K562 (cell line): ENCODE measurements around the gene SLC25A21. TPM values are rescaled to one million over a fixed set of nuclear protein-coding genes. Genes with fewer than 3 reads are reported as not detected.

ENCODE experiments used
- ATAC-seq: fragments of 200-7000 bp; cut with Tn5 transposase; 3 replicates; pipeline ENCODE4 v1.9.1; 2020; ENCODE audit warnings: moderate library complexity
- BruUV-seq: library from RNA; stranded (reverse); fragments of 400-500 nt; replicated peaks from 2 replicates; lab custom pipeline; 2021; lab: Mats Ljungman, UMichigan
- CTCF ChIA-PET: fragments of 300-600 bp; formaldehyde crosslinking; extraction: SDS; loops from one replicate; lab custom pipeline; 2021; ENCODE audit warnings: low intra/inter-chr PET ratio; lab: Yijun Ruan, JAX
- POLR2A ChIA-PET: fragments of 300-600, 350-650 bp; sonication (Branson Sonifier 250); formaldehyde crosslinking; extraction: SDS; loops from one replicate; lab custom pipeline; 2021; ENCODE audit warnings: antibody characterized with exemption, inconsistent platforms; lab: Yijun Ruan, JAX
- DNase-seq, 4 experiments: peaks; one replicate each; pipeline versions ENCODE4 v3.0.0 to v3.0.0-alpha.2; 2011 to 2018; ENCODE audit warnings: low spot score in 3 of 4, mixed read lengths in 3 of 4; ENCODE audit errors: extremely low read depth in 1 of 4
- FAIRE-seq: peaks from 2 replicates; lab custom pipeline; 2011; peaks lifted over from hg19 to GRCh38; lab: Jason Lieb, UNC
- H2AFZ ChIP-seq: 2 replicates; pipeline ENCODE4 v1.6.0; 2011; ENCODE audit warnings: low read depth, low read length, control low read depth, inconsistent platforms
- H3K27ac ChIP-seq: fragments of 200-600 bp; 3 replicates; pipeline ENCODE4 v1.8.0; 2011; ENCODE audit warnings: low read depth, mild to moderate bottlenecking, control low read depth, inconsistent platforms, low read length, moderate library complexity, mixed read lengths; ENCODE audit errors: extremely low read depth
- H3K27me3 ChIP-seq, 2 experiments: fragments of 300-600 bp in 1 of 2; 2 replicates in 1 of 2; 3 replicates in 1 of 2; pipeline versions ENCODE4 v1.6.0 to v1.8.0; 2011; ENCODE audit warnings: inconsistent platforms in 2 of 2, low read length in 2 of 2, mild to moderate bottlenecking in 1 of 2, mixed read lengths in 1 of 2, moderate library complexity in 1 of 2; ENCODE audit not compliant: control insufficient read depth in 2 of 2, insufficient read depth in 2 of 2
- H3K36me3 ChIP-seq: fragments of 300-600 bp; 3 replicates; pipeline ENCODE4 v1.8.0; 2011; ENCODE audit warnings: mild to moderate bottlenecking, low read length, inconsistent platforms; ENCODE audit not compliant: control insufficient read depth, insufficient read depth
- H3K4me1 ChIP-seq, 2 experiments: fragments of 200-600 bp in 1 of 2; replicated peaks in 1 of 2; 2 replicates in 1 of 2; 3 replicates in 1 of 2; pipeline versions ENCODE4 v1.5.1 to v1.8.0; 2011; ENCODE audit warnings: inconsistent platforms in 2 of 2, low read length in 2 of 2, mild to moderate bottlenecking in 1 of 2, mixed read lengths in 1 of 2, moderate library complexity in 1 of 2; ENCODE audit not compliant: control insufficient read depth in 2 of 2, insufficient read depth in 2 of 2
- H3K4me2 ChIP-seq: 2 replicates; pipeline ENCODE4 v1.6.1; 2011; ENCODE audit warnings: low read length, control low read depth, inconsistent platforms, mixed read lengths; ENCODE audit not compliant: insufficient read depth
- H3K4me3 ChIP-seq: fragments of 200-600 bp; sonication (generic), shearing (Covaris generic); 2 replicates; pipeline ENCODE4 v1.5.1; 2016; ENCODE audit warnings: control low read depth, inconsistent platforms
- H3K79me2 ChIP-seq: fragments of 200-600 bp; 3 replicates; pipeline ENCODE4 v1.8.0; 2011; ENCODE audit warnings: low read length, inconsistent platforms; ENCODE audit not compliant: control insufficient read depth, insufficient read depth
- H3K9ac ChIP-seq, 2 experiments: 2 replicates each; pipeline versions ENCODE4 v1.6.0 to v1.6.1; 2011; ENCODE audit warnings: low read depth in 2 of 2, low read length in 2 of 2, control low read depth in 1 of 2, inconsistent platforms in 1 of 2, mild to moderate bottlenecking in 1 of 2, mixed read lengths in 1 of 2; ENCODE audit not compliant: insufficient read depth in 1 of 2
- H3K9me1 ChIP-seq: one replicate; pipeline ENCODE4 v1.6.0; 2011; ENCODE audit warnings: inconsistent platforms, mild to moderate bottlenecking, low read length, moderate library complexity; ENCODE audit not compliant: control insufficient read depth, insufficient read depth
- H3K9me3 ChIP-seq: replicated peaks from 2 replicates; pipeline ENCODE4 v1.5.1; 2011; ENCODE audit warnings: low read depth, low read length, inconsistent platforms; ENCODE audit not compliant: control insufficient read depth, insufficient read depth
- H4K20me1 ChIP-seq: replicated peaks from 2 replicates; pipeline ENCODE4 v1.6.1; 2011; ENCODE audit warnings: low read length, inconsistent platforms, mixed read lengths; ENCODE audit not compliant: control insufficient read depth, insufficient read depth
- DNMT1 ChIP-seq: fragments of 450-650 bp; IDR thresholded peaks from 2 replicates; pipeline ENCODE4 v1.6.1; 2016; ENCODE audit warnings: antibody characterized with exemption, mild to moderate bottlenecking
- FIP1L1 ChIP-seq: fragments of 200-400 bp; formaldehyde crosslinking; IDR thresholded peaks from 2 replicates; pipeline ENCODE4 v1.6.1; 2018; ENCODE audit warnings: mild to moderate bottlenecking, low read depth, low read length; ENCODE audit not compliant: poor library complexity, severe bottlenecking
- IRF9 ChIP-seq: fragments of 450-650 bp; IDR thresholded peaks from 2 replicates; pipeline ENCODE4 v1.6.1; 2016; ENCODE audit warnings: missing biosample characterization, missing genetic modification characterization
- KDM1A ChIP-seq, 2 experiments: fragments of 450-650 bp; IDR thresholded peaks; 2 replicates each; pipeline ENCODE4 v1.6.1; 2016; ENCODE audit warnings: mild to moderate bottlenecking in 2 of 2
- MTA1 ChIP-seq: fragments of 450-650 bp; IDR thresholded peaks from 2 replicates; pipeline ENCODE4 v1.6.1; 2017; ENCODE audit warnings: borderline replicate concordance
- PATZ1 ChIP-seq: fragments of 250-450 bp; sonication (Bioruptor Pico); IDR thresholded peaks from 2 replicates; pipeline ENCODE4 v1.5.0; 2020; ENCODE audit warnings: mild to moderate bottlenecking, borderline replicate concordance
- SETDB1 ChIP-seq: IDR thresholded peaks from one replicate; pipeline ENCODE4 v1.6.1; 2012; ENCODE audit warnings: low read length, control low read depth, inconsistent platforms
- SIX5 ChIP-seq, 2 experiments: IDR thresholded peaks; 2 replicates each; pipeline ENCODE4 v1.6.1; 2011; ENCODE audit warnings: low read length in 2 of 2, borderline replicate concordance in 1 of 2, low read depth in 1 of 2, mild to moderate bottlenecking in 1 of 2, moderate library complexity in 1 of 2; ENCODE audit not compliant: insufficient read depth in 1 of 2
- WHSC1 ChIP-seq: IDR thresholded peaks from one replicate; pipeline ENCODE4 v1.6.1; 2012; ENCODE audit warnings: low read length, control low read depth, inconsistent platforms
- XRCC5 ChIP-seq: fragments of 200-400 bp; formaldehyde crosslinking; IDR thresholded peaks from 2 replicates; pipeline ENCODE4 v1.6.1; 2017; ENCODE audit warnings: low read depth, mild to moderate bottlenecking, low read length
- ZNF140 ChIP-seq: fragments of 250-450 bp; sonication (Bioruptor Pico); IDR thresholded peaks from 2 replicates; pipeline ENCODE4 v1.8.0; 2021; ENCODE audit warnings: moderate library complexity, mild to moderate bottlenecking, inconsistent platforms
- ZNF197 ChIP-seq: fragments of 200-800 bp; sonication (Bioruptor generic); IDR thresholded peaks from 2 replicates; pipeline ENCODE4 v1.6.1; 2016; ENCODE audit warnings: low read depth, missing genetic modification characterization, missing compliant biosample characterization
- ZNF507 ChIP-seq: conservative IDR thresholded peaks from 2 replicates; pipeline ENCODE4 v1.6.1; 2017; ENCODE audit warnings: missing genetic modification characterization, missing compliant biosample characterization
- WGBS: fragments of 100-300 bp; shearing (Covaris generic); methylation state at CpG from one replicate; pipeline ENCODE4 v1.1.6; 2016; ENCODE audit warnings: low coverage, mixed read lengths; ENCODE audit not compliant: insufficient coverage; ENCODE audit errors: missing lambda C conversion rate; 5-methylcytosine and 5-hydroxymethylcytosine counted together
- in situ Hi-C: fragments of 300-500 bp; cut with MboI; formaldehyde crosslinking; loops from 4 replicates; pipeline ENCODE4 v1.15.0; 2018; ENCODE audit warnings: inconsistent platforms, mixed read lengths
- intact Hi-C: fragments of 100-400 bp; cut with micrococcal nuclease; formaldehyde crosslinking; loops from 2 replicates; pipeline ENCODE4 v1.14.2; 2022
- polyA plus RNA-seq, 8 experiments: library from polyadenylated mRNA; depleted of rRNA in 4 of 8; stranded (reverse) in 5 of 8; unstranded in 3 of 8; fragments of >200 nt; fragmentation: Nextera tagmentation in 2 of 8; fragmentation: Illumina TruSeq in 1 of 8; extraction: Ambion mirVana in 2 of 8; extraction: Trizol in 1 of 8; gene quantifications; 2 replicates each; pipeline versions ENCODE4 v1.2.1 to v1.2.3, GENCODE V29; 2011 to 2014; ENCODE audit warnings: inconsistent platforms in 1 of 8, missing spikeins in 1 of 8
- total RNA-seq, 7 experiments: library from RNA; depleted of rRNA in 6 of 7; stranded (reverse); fragments of >200 nt in 6 of 7; fragmentation: Illumina TruSeq in 2 of 7; extraction: Trizol in 2 of 7; gene quantifications; 2 replicates each; pipeline versions ENCODE4 v1.2.1 to v1.2.3, GENCODE V29; 2011 to 2021; ENCODE audit warnings: low replicate concordance in 1 of 7
- TF ChIP-seq, protein P1 (sequence below), 3 experiments: fragments of 200-800 bp in 1 of 3; fragments of 250-450 bp in 1 of 3; fragments of 450-650 bp in 1 of 3; sonication (Bioruptor Pico) in 1 of 3; sonication (Bioruptor generic) in 1 of 3; formaldehyde crosslinking in 1 of 3; IDR thresholded peaks; 2 replicates each; pipeline versions ENCODE4 v1.6.1 to v1.8.0; 2016 to 2022; ENCODE audit warnings: mild to moderate bottlenecking in 2 of 3, missing genetic modification characterization in 2 of 3, missing compliant biosample characterization in 1 of 3, moderate library complexity in 1 of 3

The SLC25A21 gene
- total and polyA plus RNA-seq, 9 of the 15 experiments (the other 6 are each of a cell fraction or from before 2014, with no cell fraction given), result 15.2 to 46.7 (median 28.7) TPM

DNA sequence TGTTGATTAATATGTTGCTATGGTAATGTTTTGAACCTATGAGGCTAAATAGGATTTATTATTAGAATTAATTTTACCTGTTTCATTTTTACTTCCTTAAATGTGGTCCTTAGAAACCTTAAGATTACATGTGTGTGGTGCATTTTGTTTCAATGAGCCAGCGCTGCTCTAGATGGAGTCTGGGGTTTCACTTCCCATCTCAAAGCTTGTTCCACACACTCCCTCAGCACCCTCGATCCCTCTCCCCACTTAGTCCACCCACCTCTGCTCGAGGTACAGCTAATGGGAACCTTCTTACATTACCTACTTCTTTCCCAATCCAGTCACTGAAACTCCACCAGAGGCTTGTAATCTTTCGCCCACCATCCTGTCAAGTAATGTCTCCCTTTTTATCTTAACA lies 305.5 kb downstream of the SLC25A21 start:
- CTCF ChIA-PET, result no interaction called here
- H4K20me1 ChIP-seq, result 0 out of 2 replicates have a peak, but pooled peaks cover 6% of the 10 kb centered on the region
- H3K27ac ChIP-seq, result no peak overlapping the region
- H2AFZ ChIP-seq, result no peak overlapping the region
- H3K4me1 ChIP-seq, result no peaks in the 10 kb centered on the region; a peak in 1 of 5 replicates
- no peak overlapping the region for H3K9ac ChIP-seq
- FAIRE-seq, result no peak
- 0 out of 3 replicates have a peak, but pooled peaks cover 6% of the 10 kb centered on the region for H3K36me3 ChIP-seq
- H3K79me2 ChIP-seq, result no peaks in the 10 kb centered on the region
- H3K27me3 ChIP-seq, result no peaks in the 10 kb centered on the region
- DNase-seq, result no peak
- H3K9me3 ChIP-seq, result no peaks in the 10 kb centered on the region
- in situ Hi-C loops (no loop called here), intact Hi-C loops (no loop called here)
- no peak overlapping the region for H3K4me2 ChIP-seq
- POLR2A ChIA-PET, result no interaction called here
- ATAC-seq, result no peak
- H3K4me3 ChIP-seq, result no peak overlapping the region
- peaks cover 3% of the 10 kb centered on the region for H3K9me1 ChIP-seq
- 71% methylated on average over 4 of the region's 4 CpGs for whole genome bisulfite sequencing
- no TSS peak for BruUV-seq
- no peak for TF ChIP-seq SIX5 (IDR thresholded peaks at IDR 0.05; ENCODE audit: borderline replicate concordance in 1 of 2, insufficient read depth in 1 of 2, low read depth in 1 of 2, low read length in 2 of 2)
- no peak for TF ChIP-seq SETDB1
- TF ChIP-seq KDM1A (IDR thresholded peaks at IDR 0.05), result no peak
- TF ChIP-seq DNMT1, result no peak
- no peak for TF ChIP-seq MTA1
- TF ChIP-seq ZNF140 (CRISPR knock-in tag), result no peak
- no peak for TF ChIP-seq PATZ1 (CRISPR knock-in tag)
- TF ChIP-seq ZNF197 (CRISPR knock-in tag), result no peak
- no peak for TF ChIP-seq FIP1L1
- no peak for TF ChIP-seq ZNF507
- TF ChIP-seq IRF9, result no peak
- TF ChIP-seq, protein P1, sequence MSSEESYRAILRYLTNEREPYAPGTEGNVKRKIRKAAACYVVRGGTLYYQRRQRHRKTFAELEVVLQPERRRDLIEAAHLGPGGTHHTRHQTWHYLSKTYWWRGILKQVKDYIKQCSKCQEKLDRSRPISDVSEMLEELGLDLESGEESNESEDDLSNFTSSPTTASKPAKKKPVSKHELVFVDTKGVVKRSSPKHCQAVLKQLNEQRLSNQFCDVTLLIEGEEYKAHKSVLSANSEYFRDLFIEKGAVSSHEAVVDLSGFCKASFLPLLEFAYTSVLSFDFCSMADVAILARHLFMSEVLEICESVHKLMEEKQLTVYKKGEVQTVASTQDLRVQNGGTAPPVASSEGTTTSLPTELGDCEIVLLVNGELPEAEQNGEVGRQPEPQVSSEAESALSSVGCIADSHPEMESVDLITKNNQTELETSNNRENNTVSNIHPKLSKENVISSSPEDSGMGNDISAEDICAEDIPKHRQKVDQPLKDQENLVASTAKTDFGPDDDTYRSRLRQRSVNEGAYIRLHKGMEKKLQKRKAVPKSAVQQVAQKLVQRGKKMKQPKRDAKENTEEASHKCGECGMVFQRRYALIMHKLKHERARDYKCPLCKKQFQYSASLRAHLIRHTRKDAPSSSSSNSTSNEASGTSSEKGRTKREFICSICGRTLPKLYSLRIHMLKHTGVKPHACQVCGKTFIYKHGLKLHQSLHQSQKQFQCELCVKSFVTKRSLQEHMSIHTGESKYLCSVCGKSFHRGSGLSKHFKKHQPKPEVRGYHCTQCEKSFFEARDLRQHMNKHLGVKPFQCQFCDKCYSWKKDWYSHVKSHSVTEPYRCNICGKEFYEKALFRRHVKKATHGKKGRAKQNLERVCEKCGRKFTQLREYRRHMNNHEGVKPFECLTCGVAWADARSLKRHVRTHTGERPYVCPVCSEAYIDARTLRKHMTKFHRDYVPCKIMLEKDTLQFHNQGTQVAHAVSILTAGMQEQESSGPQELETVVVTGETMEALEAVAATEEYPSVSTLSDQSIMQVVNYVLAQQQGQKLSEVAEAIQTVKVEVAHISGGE (CRISPR knock-in tag; IDR thresholded peaks at IDR 0.05), result no peak
- no peak for TF ChIP-seq WHSC1
- TF ChIP-seq XRCC5, result no peak
